PC-3 (cell line): ENCODE measurements around the gene DCLK1. TPM values are rescaled to one million over a fixed set of nuclear protein-coding genes. Genes with fewer than 3 reads are reported as not detected.
"Not testable (repeated sequence)": the region's sequence is repeated elsewhere in the genome, so short reads cannot be mapped to it uniquely, and the experiment has no call there.

ENCODE experiments used
- ATAC-seq: fragments of 200-7000 bp; cut with Tn5 transposase; 2 replicates; pipeline ENCODE4 v1.9.1; 2020; ENCODE audit warnings: mild to moderate bottlenecking, moderate library complexity
- BruUV-seq: library from RNA; stranded (reverse); fragments of 400-500 nt; replicated peaks from 2 replicates; lab custom pipeline; 2021; lab: Mats Ljungman, UMichigan
- CTCF ChIA-PET: fragments of 300-600 bp; sonication (Branson Sonifier 250); formaldehyde crosslinking; loops from one replicate; lab custom pipeline; 2022; ENCODE audit warnings: antibody characterized with exemption; lab: Charles Lee
- POLR2A ChIA-PET: fragments of 300-600 bp; sonication (Branson Sonifier 250); formaldehyde crosslinking; loops from one replicate; lab custom pipeline; 2022; ENCODE audit warnings: antibody characterized with exemption; ENCODE audit not compliant: unreplicated experiment; lab: Charles Lee
- DNase-seq: peaks from one replicate; pipeline ENCODE4 v3.0.0-alpha.2; 2015
- H2AFZ ChIP-seq: fragments of 300-600 bp; sonication (generic); 2 replicates; pipeline ENCODE4 v1.6.0; 2016; ENCODE audit warnings: antibody characterized with exemption, low read length
- H3F3A ChIP-seq: fragments of 300-600 bp; sonication (generic); one replicate; pipeline ENCODE4 v1.6.0; 2017; ENCODE audit warnings: antibody characterized with exemption, low read length, control low read depth, mild to moderate bottlenecking; ENCODE audit not compliant: unreplicated experiment
- H3K27ac ChIP-seq: fragments of 300-600 bp; sonication (generic); 2 replicates; pipeline ENCODE4 v1.5.1; 2016; ENCODE audit warnings: mild to moderate bottlenecking, low read length
- H3K27me3 ChIP-seq: fragments of 300-600 bp; sonication (generic); 2 replicates; pipeline ENCODE4 v1.6.1; 2016; ENCODE audit warnings: low read length, mixed read lengths
- H3K36me3 ChIP-seq: fragments of 300-600 bp; sonication (generic); 2 replicates; pipeline ENCODE4 v1.6.1; 2016; ENCODE audit warnings: low read depth, mixed run types, low read length, mixed read lengths
- H3K4me1 ChIP-seq: fragments of 300-600 bp; sonication (generic); 2 replicates; pipeline ENCODE4 v1.5.1; 2016; ENCODE audit warnings: low read length; ENCODE audit not compliant: insufficient read depth
- H3K4me2 ChIP-seq: fragments of 300-600 bp; sonication (generic); 2 replicates; pipeline ENCODE4 v1.6.0; 2016; ENCODE audit warnings: low read length
- H3K4me3 ChIP-seq: fragments of 300-600 bp; sonication (generic); 2 replicates; pipeline ENCODE4 v1.5.1; 2016; ENCODE audit warnings: mild to moderate bottlenecking, low read length, mixed read lengths
- H3K79me2 ChIP-seq: fragments of 300-600 bp; sonication (generic); 2 replicates; pipeline ENCODE4 v1.6.1; 2017; ENCODE audit warnings: low read length, mixed read lengths
- H3K9ac ChIP-seq: fragments of 300-600 bp; sonication (generic); 2 replicates; pipeline ENCODE4 v1.6.0; 2016; ENCODE audit warnings: mild to moderate bottlenecking, low read length
- H3K9me2 ChIP-seq: fragments of 300-600 bp; sonication (generic); replicated peaks from 2 replicates; pipeline ENCODE4 v1.6.1; 2016; ENCODE audit warnings: mixed run types, low read length, mixed read lengths
- H3K9me3 ChIP-seq: fragments of 300-600 bp; sonication (generic); 2 replicates; pipeline ENCODE4 v1.6.1; 2016; ENCODE audit warnings: low read length, mixed read lengths
- H4K20me1 ChIP-seq: fragments of 300-600 bp; sonication (generic); 2 replicates; pipeline ENCODE4 v1.6.1; 2016; ENCODE audit warnings: low read length, mixed read lengths
- CTCF ChIP-seq: fragments of 300-600 bp; sonication (generic); conservative IDR thresholded peaks from 2 replicates; pipeline ENCODE4 v1.5.1; 2017; ENCODE audit warnings: antibody characterized with exemption, low read depth, mild to moderate bottlenecking, low read length
- EZH2 ChIP-seq: fragments of 300-600 bp; sonication (generic); IDR thresholded peaks from one replicate; pipeline ENCODE4 v1.6.1; 2017; ENCODE audit warnings: antibody characterized with exemption, mild to moderate bottlenecking, low read length; ENCODE audit not compliant: unreplicated experiment
- EZH2phosphoT487 ChIP-seq: fragments of 300-600 bp; sonication (generic); IDR thresholded peaks from 2 replicates; pipeline ENCODE4 v1.6.1; 2018; ENCODE audit warnings: mild to moderate bottlenecking, antibody characterized with exemption, low read length, borderline replicate concordance
- intact Hi-C: fragments of 100-400 bp; cut with micrococcal nuclease; formaldehyde crosslinking; loops from 2 replicates; pipeline ENCODE4 v1.9.0; 2023
- total RNA-seq: library from RNA; depleted of rRNA; stranded (reverse); fragments of >200 nt; gene quantifications from 2 replicates; pipeline ENCODE4 v1.2.3, GENCODE V29; 2014

Gene DCLK1
- total RNA-seq, 1 experiment from 2014 or later, result not detected

GRCh38 chr13:35984776-35985453 lies 146.3 kb downstream of the DCLK1 start:
- Histone ChIP-seq H3K9me3 (no peaks in the 10 kb centered on the region), H4K20me1 (no peaks in the 10 kb centered on the region), H3K27ac (no peak overlapping the region), H3K36me3 (no peaks in the 10 kb centered on the region), H3F3A (no peaks in the 10 kb centered on the region), H3K9ac (no peak overlapping the region), H3K4me1 (no peaks in the 10 kb centered on the region), H3K79me2 (no peaks in the 10 kb centered on the region), H2AFZ (no peak overlapping the region), H3K9me2 (no peaks in the 10 kb centered on the region), H3K27me3 (no peaks in the 10 kb centered on the region), H3K4me2 (no peak overlapping the region), H3K4me3 (no peak overlapping the region)
- ChIA-PET POLR2A (no interaction called here), CTCF (no interaction called here)
- TF ChIP-seq EZH2 (no peak), CTCF (no peak), EZH2phosphoT487 (no peak)
- ATAC-seq, result no peak
- BruUV-seq, result no TSS peak
- DNase-seq, result no peak
- intact Hi-C loops, result no loop called here

GRCh38 chr13:35984287-35984686 lies 146.9 kb downstream of the DCLK1 start:
- TF ChIP-seq EZH2phosphoT487, result no peak
- TF ChIP-seq EZH2, result no peak
- TF ChIP-seq CTCF, result no peak
- H3K4me1 ChIP-seq, result peaks cover 5% of the 10 kb centered on the region
- no peaks in the 10 kb centered on the region for H3K36me3 ChIP-seq
- H2AFZ ChIP-seq, result no peak overlapping the region
- H3K4me3 ChIP-seq, result no peak overlapping the region
- no peak overlapping the region for H3K4me2 ChIP-seq
- no peaks in the 10 kb centered on the region for H3F3A ChIP-seq
- no TSS peak for BruUV-seq
- no peaks in the 10 kb centered on the region for H3K27me3 ChIP-seq
- POLR2A ChIA-PET, result no interaction called here
- no peaks in the 10 kb centered on the region for H3K9me2 ChIP-seq
- no peak overlapping the region for H3K27ac ChIP-seq
- H3K9ac ChIP-seq, result no peak overlapping the region
- CTCF ChIA-PET, result no interaction called here
- DNase-seq (no peak), ATAC-seq (no peak)
- no peaks in the 10 kb centered on the region for H4K20me1 ChIP-seq
- H3K9me3 ChIP-seq, result no peaks in the 10 kb centered on the region
- intact Hi-C loops, result no loop called here
- no peaks in the 10 kb centered on the region for H3K79me2 ChIP-seq

GRCh38 chr13:35983703-35984102 lies 147.5 kb downstream of the DCLK1 start:
- CTCF ChIA-PET, H3K27me3 ChIP-seq, H3K9me3 ChIP-seq, ATAC-seq, POLR2A ChIA-PET, intact Hi-C loops, H3K9me2 ChIP-seq, H4K20me1 ChIP-seq, BruUV-seq, H3K79me2 ChIP-seq, H3K4me2 ChIP-seq, H3K4me3 ChIP-seq, DNase-seq, H3K9ac ChIP-seq, H3F3A ChIP-seq, H2AFZ ChIP-seq, H3K27ac ChIP-seq, H3K36me3 ChIP-seq: not testable (repeated sequence)
- H3K4me1 ChIP-seq, result peaks cover 11% of the 10 kb centered on the region
